AG20443 (cell line): ENCODE results near the gene ING5.
"Not testable (repeated sequence)": the region's sequence is repeated elsewhere in the genome, so short reads cannot be mapped to it uniquely, and the experiment has no call there.

Source experiments
- DNase-seq: peaks from one replicate; pipeline ENCODE4 v3.0.0; 2012; ENCODE audit warnings: low spot score, mixed read lengths

ING5 gene

GRCh38 chr2:241739177-241739576 lies 37.3 kb downstream of the ING5 start:
- DNase-seq: no peak

- no peak for DNase-seq
These were observed 37.8 kb downstream of the ING5 start for GRCh38 chr2:241739651-241740050.

- no peak for DNase-seq
These were observed 39.2 kb downstream of the ING5 start for GRCh38 chr2:241741016-241741415.

GRCh38 chr2:241742320-241742939 lies 40.6 kb downstream of the ING5 start:
- no peak for DNase-seq

- not testable (repeated sequence) for DNase-seq
These were observed 41.2 kb downstream of the ING5 start for GRCh38 chr2:241743008-241743407.

GRCh38 chr2:241743620-241744019 lies 41.8 kb downstream of the ING5 start:
- DNase-seq: no peak

GRCh38 chr2:241744028-241744754 lies 42.4 kb downstream of the ING5 start:
- DNase-seq: no peak

- DNase-seq: no peak
These were observed 43.4 kb downstream of the ING5 start for GRCh38 chr2:241745276-241745675.

- no peak for DNase-seq
These were observed 44.2 kb downstream of the ING5 start for GRCh38 chr2:241746084-241746483.

GRCh38 chr2:241748468-241749256 lies 46.8 kb downstream of the ING5 start:
- no peak for DNase-seq

- no peak for DNase-seq
These were observed 48.4 kb downstream of the ING5 start for GRCh38 chr2:241750076-241750840.

- DNase-seq: no peak
These were observed 49.3 kb downstream of the ING5 start for GRCh38 chr2:241751152-241751551.

- DNase-seq: no peak
These were observed 49.9 kb downstream of the ING5 start for GRCh38 chr2:241751776-241752175.

GRCh38 chr2:241752253-241752652 lies 50.4 kb downstream of the ING5 start:
- DNase-seq: no peak

GRCh38 chr2:241752689-241753276 lies 50.9 kb downstream of the ING5 start:
- DNase-seq: no peak

GRCh38 chr2:241753493-241753892 lies 51.7 kb downstream of the ING5 start:
- no peak for DNase-seq

GRCh38 chr2:241754042-241754441 lies 52.2 kb downstream of the ING5 start:
- no peak for DNase-seq

GRCh38 chr2:241755166-241755565 lies 53.3 kb downstream of the ING5 start:
- no peak for DNase-seq

- DNase-seq: no peak
These were observed 53.9 kb downstream of the ING5 start for GRCh38 chr2:241755777-241756176.

- no peak for DNase-seq
These were observed 57.4 kb downstream of the ING5 start for GRCh38 chr2:241759067-241759807.

GRCh38 chr2:241759893-241760292 lies 58.1 kb downstream of the ING5 start:
- not testable (repeated sequence) for DNase-seq
